ENCODE results near the gene EPHA1.

- TF ChIP-seq TAF1 (IDR thresholded peaks at IDR 0.05; ENCODE audit: low read depth) (no peak), TEAD4 (IDR thresholded peaks at IDR 0.05) (no peak)
Measured at GRCh38 chr7:143456992-143457793, 48.5 kb upstream of the EPHA1 start.

All from Ishikawa (cell line).